Ectodermal cell (in vitro differentiated cells): ENCODE measurements around the gene ASIP.
"Not testable (repeated sequence)": the region's sequence is repeated elsewhere in the genome, so short reads cannot be mapped to it uniquely, and the experiment has no call there.

Source experiments
- H3K27ac ChIP-seq: 2 replicates; pipeline ENCODE4 v1.7.0; 2013; ENCODE audit warnings: mild to moderate bottlenecking, low read depth, low read length; ENCODE audit not compliant: insufficient read depth, poor library complexity, severe bottlenecking
- H3K27me3 ChIP-seq: 2 replicates; pipeline ENCODE4 v1.7.0; 2013; ENCODE audit warnings: mild to moderate bottlenecking, low read length; ENCODE audit not compliant: insufficient read depth, control insufficient read depth, poor library complexity, severe bottlenecking
- H3K36me3 ChIP-seq: one replicate; pipeline ENCODE4 v1.7.0; 2013; ENCODE audit warnings: low read length; ENCODE audit not compliant: control insufficient read depth, insufficient read depth
- H3K4me1 ChIP-seq: one replicate; pipeline ENCODE4 v1.7.0; 2013; ENCODE audit warnings: low read length; ENCODE audit not compliant: control insufficient read depth, insufficient read depth
- H3K4me3 ChIP-seq: 2 replicates; pipeline ENCODE4 v1.7.0; 2013; ENCODE audit warnings: low read depth, low read length, control low read depth; ENCODE audit not compliant: insufficient read depth
- H3K9me3 ChIP-seq: 2 replicates; pipeline ENCODE4 v1.7.0; 2013; ENCODE audit warnings: mild to moderate bottlenecking, low read length, moderate library complexity; ENCODE audit not compliant: control insufficient read depth
- WGBS, 2 experiments: methylation state at CpG; one replicate each; pipeline ENCODE4 v1.1.7; 2013; ENCODE audit warnings: missing lambda C conversion rate in 2 of 2; 5-methylcytosine and 5-hydroxymethylcytosine counted together

Gene ASIP

DNA sequence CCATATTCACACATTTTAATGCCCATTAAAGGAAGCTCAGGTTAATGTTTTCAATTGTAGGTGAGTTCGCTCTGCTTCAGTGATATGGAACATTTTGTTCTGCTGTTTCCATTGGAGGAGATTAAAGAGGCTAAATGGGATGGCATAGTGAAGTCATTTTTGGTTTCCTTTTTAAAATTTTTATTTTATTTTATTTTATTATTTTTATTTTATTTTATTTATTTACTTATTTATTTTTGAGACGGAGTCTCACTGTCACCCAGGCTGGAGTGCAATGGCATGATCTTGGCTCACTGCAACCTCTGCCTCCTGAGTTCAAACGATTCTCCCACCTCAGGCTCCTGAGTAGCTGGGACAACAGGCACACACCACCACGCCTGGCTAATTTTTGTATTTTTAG, 792 bp downstream of the ASIP start:
- WGBS, 2 experiments: 94 to 95% methylated on average over 4 of the region's 4 CpGs
- not testable (repeated sequence) for H3K27ac ChIP-seq, H3K4me3 ChIP-seq, H3K36me3 ChIP-seq, H3K9me3 ChIP-seq, H3K4me1 ChIP-seq, H3K27me3 ChIP-seq

DNA sequence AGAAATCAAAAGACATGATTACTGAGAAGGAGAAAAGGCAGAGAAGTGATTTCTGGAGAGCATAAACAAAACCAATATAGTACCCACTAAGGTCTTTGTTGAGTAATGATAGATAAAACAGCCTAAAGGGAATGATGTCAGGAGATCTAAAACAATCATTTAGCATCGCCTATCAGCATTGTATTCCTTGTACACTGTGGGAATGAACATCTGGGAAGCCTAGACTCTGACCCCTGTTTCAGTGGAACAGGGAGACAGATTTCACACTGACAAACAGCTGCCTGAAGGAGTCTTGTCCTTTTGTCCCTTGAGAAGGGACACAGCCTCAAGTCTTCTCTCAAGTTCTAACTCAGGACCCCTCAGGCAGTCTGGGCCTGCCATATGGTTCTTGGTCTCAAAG, 1.7 kb downstream of the ASIP start:
- Histone ChIP-seq H3K9me3 (no peaks in the 10 kb centered on the region), H3K4me1 (no peaks in the 10 kb centered on the region), H3K27me3 (no peaks in the 10 kb centered on the region), H3K27ac (no peak overlapping the region), H3K4me3 (no peak overlapping the region), H3K36me3 (no peaks in the 10 kb centered on the region)
- 97 to 100% methylated on average over 1 of the region's 1 CpG for WGBS, 2 experiments

- Histone ChIP-seq H3K27me3 (no peaks in the 10 kb centered on the region), H3K27ac (no peak overlapping the region), H3K9me3 (no peaks in the 10 kb centered on the region), H3K4me3 (no peak overlapping the region), H3K36me3 (no peaks in the 10 kb centered on the region), H3K4me1 (no peaks in the 10 kb centered on the region)
- WGBS, 2 experiments: 90 to 92% methylated on average over 3 of the region's 3 CpGs
Measured at GRCh38 chr20:34243377-34243776, 2.2 kb downstream of the ASIP start.

GRCh38 chr20:34246126-34246626, 5.0 kb downstream of the ASIP start:
- Histone ChIP-seq H3K9me3 (no peaks in the 10 kb centered on the region), H3K4me1 (no peaks in the 10 kb centered on the region), H3K4me3 (no peak overlapping the region), H3K36me3 (no peaks in the 10 kb centered on the region), H3K27ac (no peak overlapping the region), H3K27me3 (no peaks in the 10 kb centered on the region)
- WGBS, 2 experiments: 91 to 94% methylated on average over 2 of the region's 2 CpGs

GRCh38 chr20:34249291-34249690, 8.1 kb downstream of the ASIP start:
- Histone ChIP-seq H3K4me1 (no peaks in the 10 kb centered on the region), H3K27ac (no peak overlapping the region), H3K9me3 (no peaks in the 10 kb centered on the region), H3K27me3 (no peaks in the 10 kb centered on the region), H3K4me3 (no peak overlapping the region), H3K36me3 (no peaks in the 10 kb centered on the region)
- WGBS, 2 experiments: 92 to 95% methylated on average over 4 to 6 of the region's 6 CpGs

DNA sequence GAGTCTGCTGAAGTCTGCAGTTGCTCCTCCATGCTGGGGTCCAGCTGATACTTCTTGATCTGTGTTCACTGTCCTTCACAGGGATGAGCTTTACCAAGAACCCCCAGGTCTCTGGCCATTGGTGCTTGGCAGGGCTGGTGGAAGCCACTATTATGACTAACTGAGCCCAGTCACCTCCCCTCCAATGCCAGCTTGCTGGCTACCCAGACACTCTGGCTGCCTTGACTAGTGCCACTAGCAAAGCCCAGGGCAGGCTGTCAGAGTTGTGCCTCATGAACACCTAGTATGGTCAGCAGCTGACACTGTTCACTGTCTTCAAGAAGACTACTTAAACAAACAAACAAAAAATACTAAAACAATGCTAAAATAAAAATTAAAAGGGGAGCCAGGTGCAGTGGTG, 8.8 kb downstream of the ASIP start:
- Histone ChIP-seq H3K27me3 (no peaks in the 10 kb centered on the region), H3K9me3 (no peaks in the 10 kb centered on the region), H3K27ac (no peak overlapping the region), H3K36me3 (no peaks in the 10 kb centered on the region), H3K4me3 (no peak overlapping the region), H3K4me1 (no peaks in the 10 kb centered on the region)

DNA sequence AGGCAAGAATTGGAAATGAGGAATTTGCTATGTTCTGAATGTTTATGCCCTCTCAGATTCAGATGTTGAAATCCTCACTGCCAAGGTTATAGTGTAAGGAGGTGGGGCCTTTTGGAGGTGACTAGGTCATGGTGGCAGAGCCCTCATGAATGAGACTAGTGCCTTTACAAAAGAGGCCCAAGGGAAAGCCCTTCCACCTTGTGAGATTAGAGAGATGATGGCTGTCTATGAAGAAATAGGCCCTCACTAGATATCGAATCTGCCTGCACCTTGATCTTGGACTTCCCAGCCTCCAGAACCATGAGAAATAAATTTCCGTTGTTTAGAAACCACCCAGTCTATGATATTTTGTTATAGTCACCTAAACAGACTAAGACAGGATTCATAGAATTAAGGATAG, 10.4 kb downstream of the ASIP start:
- no peak overlapping the region for H3K4me3 ChIP-seq
- no peaks in the 10 kb centered on the region for H3K27me3 ChIP-seq
- H3K9me3 ChIP-seq: no peaks in the 10 kb centered on the region
- H3K27ac ChIP-seq: no peak overlapping the region
- WGBS, 2 experiments: 89% methylated on average over 1 to 2 of the region's 2 CpGs
- no peaks in the 10 kb centered on the region for H3K36me3 ChIP-seq
- no peaks in the 10 kb centered on the region for H3K4me1 ChIP-seq

GRCh38 chr20:34252431-34253086, 11.3 kb downstream of the ASIP start:
- not testable (repeated sequence) for H3K9me3 ChIP-seq, H3K27ac ChIP-seq, H3K27me3 ChIP-seq, H3K36me3 ChIP-seq, H3K4me1 ChIP-seq, H3K4me3 ChIP-seq
- 68 to 85% methylated on average over 5 to 7 of the region's 7 CpGs for WGBS, 2 experiments

GRCh38 chr20:34254979-34255378, 13.8 kb downstream of the ASIP start:
- Histone ChIP-seq H3K36me3 (no peaks in the 10 kb centered on the region), H3K4me1 (no peaks in the 10 kb centered on the region), H3K9me3 (no peaks in the 10 kb centered on the region), H3K4me3 (no peak overlapping the region), H3K27ac (no peak overlapping the region), H3K27me3 (no peaks in the 10 kb centered on the region)
- WGBS, 2 experiments: 78 to 83% methylated on average over 1 of the region's 1 CpG

DNA sequence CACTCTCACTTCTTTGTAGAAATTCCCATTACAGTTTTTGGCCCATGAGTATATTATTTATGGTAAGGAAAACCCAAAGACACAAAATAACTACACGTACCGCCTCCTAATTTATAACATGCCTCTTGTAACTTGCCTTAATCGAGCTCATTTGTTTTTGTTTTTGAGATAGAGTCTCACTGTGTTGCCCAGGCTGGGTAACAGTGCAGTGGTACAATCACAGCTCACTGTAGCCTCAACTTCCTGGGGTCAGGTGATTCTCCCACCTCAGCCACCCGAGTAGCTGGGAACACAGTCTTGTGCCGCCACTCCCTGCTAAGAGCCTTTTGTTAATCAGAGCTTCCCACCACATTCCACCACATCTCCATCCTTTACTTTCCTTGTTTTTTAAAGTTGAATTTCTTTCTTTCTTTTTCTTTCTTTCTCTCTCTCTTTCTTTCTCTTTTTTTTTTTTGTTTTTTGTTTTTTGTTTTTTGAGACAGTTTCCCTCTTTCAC, 15.5 kb downstream of the ASIP start:
- Histone ChIP-seq H3K9me3 (no peaks in the 10 kb centered on the region), H3K27ac (no peak overlapping the region), H3K36me3 (no peaks in the 10 kb centered on the region), H3K4me1 (no peaks in the 10 kb centered on the region), H3K27me3 (no peaks in the 10 kb centered on the region), H3K4me3 (no peak overlapping the region)
- WGBS, 2 experiments: 76 to 83% methylated on average over 5 of the region's 5 CpGs
